Mammary epithelial cell (primary cell): ENCODE results near the gene BNC2.

Experiments
- CTCF ChIP-seq, 2 donors: IDR thresholded peaks in 1 of 2; conservative IDR thresholded peaks in 1 of 2; 2 replicates each; pipeline ENCODE4 v1.5.1; 2011 to 2012; ENCODE audit warnings: inconsistent platforms in 2 of 2, low read length in 2 of 2, mild to moderate bottlenecking in 2 of 2, control low read depth in 1 of 2, low read depth in 1 of 2; ENCODE audit not compliant: insufficient read depth in 1 of 2; ENCODE audit errors: extremely low read depth in 1 of 2
- EZH2 ChIP-seq: IDR thresholded peaks from 2 replicates; pipeline ENCODE4 v1.6.1; 2012; ENCODE audit warnings: low read length, inconsistent platforms, borderline replicate concordance

DNA sequence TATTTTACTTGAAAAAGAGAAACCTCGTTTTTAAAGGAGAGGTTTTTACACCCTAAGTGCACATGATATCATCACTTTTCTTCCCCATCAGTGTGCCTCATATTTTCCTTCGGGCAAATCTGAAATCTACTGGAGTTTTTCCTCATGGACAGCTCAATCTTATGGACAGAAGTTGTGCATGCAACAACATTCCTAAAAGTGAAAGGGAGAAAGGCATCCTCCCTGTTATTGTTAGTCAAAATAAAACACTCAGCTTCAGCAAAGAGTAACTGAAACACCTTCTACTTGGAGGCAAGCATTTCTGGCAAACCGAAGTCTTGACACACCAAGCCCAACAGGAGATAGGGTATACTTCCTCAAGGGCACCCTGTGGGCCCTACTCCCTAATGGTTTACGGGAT, 217.9 kb downstream of the BNC2 start:
- no peak for TF ChIP-seq CTCF (conservative IDR thresholded peaks at IDR 0.05 in 1 of 2, IDR thresholded peaks at IDR 0.05 in 1 of 2; ENCODE audit: extremely low read depth in 1 of 2, insufficient read depth in 1 of 2, low read depth in 1 of 2, low read length in 2 of 2)
- no peak for TF ChIP-seq EZH2
